GM19463 (cell line): ENCODE measurements around the gene TAS2R13.

Experiments used
- ATAC-seq: cut with Tn5 transposase; IDR thresholded peaks from one replicate; pipeline ENCODE4 v1.9.1; 2021; ENCODE audit warnings: mild to moderate bottlenecking, moderate library complexity; ENCODE audit not compliant: unreplicated experiment

Gene TAS2R13

GRCh38 chr12:10873378-10873777, 36.0 kb downstream of the TAS2R13 start:
- no peak for ATAC-seq

DNA sequence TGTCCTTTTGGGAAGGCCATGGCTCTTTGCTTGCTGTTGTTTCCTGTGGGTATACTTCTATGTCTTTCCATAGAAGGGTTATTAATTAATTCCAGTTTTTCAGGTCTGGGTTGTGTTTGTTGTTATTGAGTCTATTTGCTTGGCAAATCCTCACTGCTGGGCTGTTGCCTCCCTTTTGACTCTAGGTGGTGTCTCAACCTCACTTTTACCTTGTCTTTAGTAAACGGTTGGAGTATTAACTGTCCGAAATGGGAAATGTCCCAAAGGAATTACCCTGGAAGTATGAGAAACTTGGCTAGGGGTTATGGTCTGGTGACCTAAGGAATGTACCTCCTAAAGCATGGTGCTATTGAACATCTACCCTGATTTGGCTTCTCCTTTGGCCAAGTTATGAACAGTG, 42.0 kb downstream of the TAS2R13 start:
- no peak for ATAC-seq

DNA sequence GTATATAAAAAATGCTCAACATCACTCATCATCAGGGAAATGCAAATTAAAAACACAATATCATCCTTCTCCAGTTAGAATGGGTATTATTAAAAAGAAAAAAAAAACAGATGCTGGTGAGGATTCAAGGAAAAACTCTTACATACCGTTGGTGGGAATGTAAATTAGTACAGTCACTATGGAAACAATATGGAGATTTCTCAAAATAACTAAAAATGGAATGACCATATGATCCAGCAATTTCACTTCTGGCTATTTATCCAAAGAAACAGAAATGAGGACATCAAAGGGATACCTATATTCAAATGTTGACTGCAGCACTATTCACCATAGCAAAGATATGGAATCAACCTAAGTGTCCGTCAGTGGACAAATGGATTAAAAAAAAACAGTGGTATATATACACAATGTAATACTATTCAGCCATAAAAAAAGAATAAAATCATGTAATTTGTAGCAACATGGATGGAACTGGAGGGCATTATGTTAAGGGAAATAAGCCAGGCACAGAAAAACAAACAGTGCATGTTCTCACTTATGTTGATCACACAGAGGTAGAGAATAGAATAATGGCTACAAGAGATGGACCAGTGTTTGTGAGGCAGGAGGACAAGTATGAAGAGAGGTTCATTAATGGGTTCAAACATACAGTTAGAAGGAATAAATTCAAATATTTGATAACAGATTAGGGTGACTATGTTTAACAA, 45.7 kb downstream of the TAS2R13 start:
- ATAC-seq: no peak

GRCh38 chr12:10861366-10861765, 48.0 kb downstream of the TAS2R13 start:
- no peak for ATAC-seq
